CD4-positive, CD25-positive, alpha-beta regulatory T cell (primary cell): ENCODE results near the gene PDCD1. TPM values are rescaled to one million over a fixed set of nuclear protein-coding genes. Genes with fewer than 3 reads are reported as not detected.

Experiments
- ATAC-seq, 2 donors: fragments of 150-1000 bp; cut with Tn5 transposase; one replicate each; pipeline ENCODE4 v1.10.0; 2021; ENCODE audit warnings: low read depth in 2 of 2, moderate number of reproducible peaks in 2 of 2, moderate library complexity in 1 of 2
- DNase-seq, 3 donors: peaks; one replicate each; pipeline versions ENCODE4 v3.0.0 to v3.0.0-alpha.2; 2012 to 2022; ENCODE audit warnings: mixed read lengths in 1 of 3
- H3K27ac ChIP-seq: one replicate; pipeline ENCODE4 v1.7.0; 2013; ENCODE audit warnings: mild to moderate bottlenecking, low read length; ENCODE audit not compliant: insufficient read depth, poor library complexity, severe bottlenecking
- H3K27me3 ChIP-seq: one replicate; pipeline ENCODE4 v1.7.0; 2013; ENCODE audit warnings: low read length; ENCODE audit not compliant: control insufficient read depth, insufficient read depth
- H3K36me3 ChIP-seq: one replicate; pipeline ENCODE4 v1.7.0; 2013; ENCODE audit warnings: mild to moderate bottlenecking, low read length, moderate library complexity; ENCODE audit not compliant: control insufficient read depth, insufficient read depth
- H3K4me1 ChIP-seq: 2 replicates; pipeline ENCODE4 v1.7.0; 2013; ENCODE audit warnings: mild to moderate bottlenecking, low read length; ENCODE audit not compliant: insufficient read depth, control insufficient read depth, poor library complexity, severe bottlenecking
- H3K4me3 ChIP-seq: one replicate; pipeline ENCODE4 v1.7.0; 2013; ENCODE audit warnings: low read depth, mild to moderate bottlenecking, low read length, moderate library complexity
- H3K9me3 ChIP-seq, 2 experiments: 1 replicate in 1 of 2; 2 replicates in 1 of 2; pipeline ENCODE4 v1.7.0; 2013; ENCODE audit warnings: low read length in 2 of 2, mild to moderate bottlenecking in 1 of 2, moderate library complexity in 1 of 2; ENCODE audit not compliant: control insufficient read depth in 2 of 2
- H3K27ac Mint-ChIP-seq, 3 donors: one replicate each; pipeline ENCODE4 v1.8.0; 2020 to 2022; ENCODE audit warnings: mild to moderate bottlenecking in 3 of 3, mixed read lengths in 3 of 3, moderate library complexity in 2 of 3
- H3K27me3 Mint-ChIP-seq: one replicate; pipeline ENCODE4 v1.8.0; 2022; ENCODE audit warnings: mild to moderate bottlenecking, mixed read lengths
- H3K36me3 Mint-ChIP-seq: one replicate; pipeline ENCODE4 v1.8.0; 2020; ENCODE audit warnings: mixed read lengths
- H3K4me1 Mint-ChIP-seq, 4 donors: one replicate each; pipeline ENCODE4 v1.8.0; 2020 to 2022; ENCODE audit warnings: mixed read lengths in 4 of 4, mild to moderate bottlenecking in 1 of 4
- H3K4me3 Mint-ChIP-seq, 4 donors: one replicate each; pipeline ENCODE4 v1.8.0; 2020 to 2022; ENCODE audit warnings: mild to moderate bottlenecking in 4 of 4, mixed read lengths in 4 of 4, moderate library complexity in 3 of 4
- H3K9me3 Mint-ChIP-seq, 7 donors: one replicate each; pipeline ENCODE4 v1.8.0; 2020 to 2022; ENCODE audit warnings: mixed read lengths in 7 of 7, mild to moderate bottlenecking in 3 of 7, moderate library complexity in 2 of 7
- polyA plus RNA-seq, 4 donors: library from polyadenylated mRNA; unstranded; fragments of 300-500 nt; fragmentation: Illumina TruSeq; gene quantifications; one replicate each; pipeline ENCODE4 v1.2.3, GENCODE V29; 2021
- total RNA-seq: library from RNA; stranded (reverse); gene quantifications from one replicate; pipeline ENCODE4 v1.2.3, GENCODE V29; 2022

Gene PDCD1
- total and polyA plus RNA-seq, 5 donors from 2014 or later: 6.0 to 12.3 (median 7.2) TPM

DNA sequence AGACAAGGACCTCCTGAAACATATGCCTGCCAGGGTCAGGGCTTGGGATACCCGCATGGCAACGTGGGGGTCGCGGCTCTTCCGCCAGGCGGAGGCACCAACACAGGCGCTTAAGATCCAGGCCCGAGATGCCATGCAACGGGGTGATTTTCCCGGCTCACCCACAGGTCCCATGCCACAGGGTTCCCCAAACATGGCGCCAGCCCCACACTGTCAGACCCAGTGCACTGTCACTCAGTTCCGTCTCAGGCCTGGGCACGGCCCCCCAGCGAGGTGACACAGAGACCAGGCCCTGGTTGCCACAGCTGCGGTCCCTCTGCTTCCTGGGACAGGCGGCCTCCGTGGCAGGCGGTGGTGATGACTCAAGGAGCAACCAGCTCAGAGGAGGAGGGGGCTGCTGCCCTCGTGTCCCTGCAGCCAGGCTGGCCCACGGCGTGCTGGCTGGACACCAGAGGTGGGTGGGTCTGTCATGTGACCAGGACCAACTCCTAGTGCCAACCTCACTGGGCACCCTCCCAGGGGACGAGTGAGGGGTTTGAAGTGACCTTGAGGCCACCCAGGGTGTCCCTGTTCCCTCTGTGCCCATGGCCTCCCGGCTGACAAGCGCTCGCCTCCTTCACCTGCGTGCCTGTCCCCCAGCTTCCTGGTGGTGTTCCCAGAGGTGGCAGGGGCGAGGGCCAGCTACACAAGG lies 4.9 kb downstream of the PDCD1 start:
- H3K4me3 Mint-ChIP-seq: no peak overlapping the region
- no peaks in the 10 kb centered on the region for H3K27me3 ChIP-seq
- H3K36me3 Mint-ChIP-seq: no peaks in the 10 kb centered on the region
- DNase-seq (no peak), ATAC-seq (no peak)
- no peaks in the 10 kb centered on the region for H3K36me3 ChIP-seq
- H3K4me1 Mint-ChIP-seq: peaks cover 0 to 20% (median 9%) of the 10 kb centered on the region in 4 donors
- H3K4me3 ChIP-seq: no peak overlapping the region
- no peaks in the 10 kb centered on the region for H3K27me3 Mint-ChIP-seq
- no peaks in the 10 kb centered on the region for H3K9me3 ChIP-seq
- peaks cover 22% of the 10 kb centered on the region for H3K4me1 ChIP-seq
- no peaks in the 10 kb centered on the region for H3K9me3 Mint-ChIP-seq
- H3K27ac ChIP-seq: no peak overlapping the region
- H3K27ac Mint-ChIP-seq: no peak overlapping the region

DNA sequence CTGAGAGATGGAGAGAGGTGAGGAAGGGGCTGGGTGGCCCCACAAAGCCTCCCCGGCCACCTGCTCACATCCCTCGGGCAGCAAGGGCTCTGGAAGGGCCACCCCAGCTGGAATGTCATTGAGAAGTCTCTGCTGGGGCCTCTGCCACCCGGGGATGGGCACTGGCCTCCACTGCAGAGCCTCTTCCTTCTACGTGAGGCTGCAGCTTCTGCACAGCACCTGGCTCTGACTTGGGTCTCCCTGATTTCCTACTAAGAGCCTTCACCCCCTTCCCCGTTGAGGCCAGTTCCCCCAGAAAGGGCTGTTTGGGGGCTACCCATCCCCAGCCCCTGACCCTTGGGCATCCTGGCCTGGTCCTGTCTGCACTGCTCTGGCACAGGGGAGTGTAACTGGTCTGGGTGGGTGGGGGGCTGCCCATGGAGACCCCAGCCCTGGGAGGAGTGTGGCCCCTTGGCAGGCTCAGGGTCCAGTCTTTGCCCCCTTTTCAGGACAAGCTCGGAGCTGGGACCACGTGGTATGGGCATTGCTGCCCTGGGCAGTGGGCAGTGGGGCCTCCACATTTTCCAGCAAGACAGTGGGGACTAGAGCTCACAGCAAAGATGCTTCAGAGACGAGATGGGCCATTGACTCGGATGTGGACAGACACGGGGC lies 5.6 kb downstream of the PDCD1 start:
- H3K9me3 Mint-ChIP-seq: no peaks in the 10 kb centered on the region
- H3K27ac ChIP-seq: no peak overlapping the region
- ATAC-seq (no peak), DNase-seq (no peak)
- no peaks in the 10 kb centered on the region for H3K27me3 Mint-ChIP-seq
- H3K27ac Mint-ChIP-seq: peak overlapping the region in 1 of 3 donors; percentile 62
- no peaks in the 10 kb centered on the region for H3K9me3 ChIP-seq
- no peaks in the 10 kb centered on the region for H3K36me3 Mint-ChIP-seq
- peaks cover 0 to 16% (median 7%) of the 10 kb centered on the region in 4 donors for H3K4me1 Mint-ChIP-seq
- H3K27me3 ChIP-seq: no peaks in the 10 kb centered on the region
- H3K4me3 Mint-ChIP-seq: no peak overlapping the region
- no peak overlapping the region for H3K4me3 ChIP-seq
- H3K36me3 ChIP-seq: no peaks in the 10 kb centered on the region
- peaks cover 16% of the 10 kb centered on the region for H3K4me1 ChIP-seq

DNA sequence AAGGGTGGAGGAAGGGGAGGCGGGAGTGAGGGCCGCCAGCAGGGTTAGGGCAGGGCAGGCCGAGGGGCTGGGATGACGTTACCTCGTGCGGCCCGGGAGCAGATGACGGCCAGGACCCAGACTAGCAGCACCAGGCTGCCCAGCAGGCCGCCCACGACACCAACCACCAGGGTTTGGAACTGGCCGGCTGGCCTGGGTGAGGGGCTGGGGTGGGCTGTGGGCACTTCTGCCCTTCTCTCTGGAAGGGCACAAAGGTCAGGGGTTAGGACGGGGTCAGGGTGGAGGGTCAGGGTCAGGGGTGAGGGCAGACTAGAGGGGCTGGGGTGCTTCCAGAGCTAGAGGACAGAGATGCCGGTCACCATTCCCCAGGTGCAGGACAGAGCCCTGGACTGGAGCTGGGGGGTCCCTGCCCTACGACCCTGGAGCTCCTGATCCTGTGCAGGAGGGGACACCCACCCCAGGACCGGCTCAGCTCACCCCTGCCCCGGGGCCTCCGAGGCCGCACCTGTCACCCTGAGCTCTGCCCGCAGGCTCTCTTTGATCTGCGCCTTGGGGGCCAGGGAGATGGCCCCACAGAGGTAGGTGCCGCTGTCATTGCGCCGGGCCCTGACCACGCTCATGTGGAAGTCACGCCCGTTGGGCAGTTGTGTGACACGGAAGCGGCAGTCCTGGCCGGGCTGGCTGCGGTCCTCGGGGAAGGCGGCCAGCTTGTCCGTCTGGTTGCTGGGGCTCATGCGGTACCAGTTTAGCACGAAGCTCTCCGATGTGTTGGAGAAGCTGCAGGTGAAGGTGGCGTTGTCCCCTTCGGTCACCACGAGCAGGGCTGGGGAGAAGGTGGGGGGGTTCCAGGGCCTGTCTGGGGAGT lies 6.3 kb downstream of the PDCD1 start:
- Mint-ChIP-seq H3K27me3 (no peaks in the 10 kb centered on the region), H3K4me1 (peaks cover 0 to 12% (median 4%) of the 10 kb centered on the region in 4 donors), H3K9me3 (no peaks in the 10 kb centered on the region), H3K4me3 (no peak overlapping the region), H3K27ac (peak overlapping the region in 1 of 3 donors; percentile 62), H3K36me3 (no peaks in the 10 kb centered on the region)
- DNase-seq (no peak), ATAC-seq (no peak)
- Histone ChIP-seq H3K4me1 (peaks cover 9% of the 10 kb centered on the region), H3K27me3 (no peaks in the 10 kb centered on the region), H3K9me3 (no peaks in the 10 kb centered on the region), H3K27ac (no peak overlapping the region), H3K36me3 (no peaks in the 10 kb centered on the region), H3K4me3 (no peak overlapping the region)

DNA sequence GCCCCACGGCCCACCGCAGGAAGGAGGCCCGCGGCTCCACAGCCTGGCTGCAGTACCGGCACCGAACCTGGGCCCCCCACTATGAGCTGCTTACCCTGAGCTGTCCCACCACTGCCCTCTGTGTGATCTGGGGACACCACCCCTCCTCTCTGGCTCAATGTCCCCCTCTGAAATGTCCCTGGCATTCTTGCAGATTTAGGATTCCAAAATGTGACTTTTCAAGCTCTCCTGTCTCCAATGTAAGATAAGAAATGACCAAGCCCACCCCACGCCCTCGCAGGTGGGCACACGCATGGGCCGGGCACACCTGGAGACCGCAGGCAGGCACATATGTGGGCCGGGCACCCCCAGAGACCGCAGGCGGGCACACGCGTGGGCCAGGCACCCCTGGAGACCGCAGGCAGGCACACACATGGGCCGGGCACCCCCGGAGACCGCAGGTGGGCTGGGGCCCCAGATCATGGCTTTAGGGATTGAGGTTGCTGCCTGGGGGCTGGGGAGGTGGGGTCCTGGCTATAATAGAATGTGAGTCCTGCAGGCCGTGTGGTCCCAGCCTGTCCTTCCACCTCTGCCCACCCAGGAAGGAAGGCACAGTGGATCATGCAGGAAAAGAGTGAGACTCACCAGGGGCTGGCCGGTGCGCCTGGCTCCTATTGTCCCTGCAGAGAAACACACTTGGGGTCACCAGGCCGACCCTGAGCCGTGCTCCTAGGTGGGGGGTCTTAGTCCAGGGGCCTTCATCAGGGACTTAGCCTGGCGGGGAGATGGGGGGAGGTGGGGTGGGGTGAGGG lies 7.2 kb downstream of the PDCD1 start:
- Histone ChIP-seq H3K27ac (no peak overlapping the region), H3K27me3 (no peaks in the 10 kb centered on the region), H3K4me1 (peaks cover under 1% of the 10 kb centered on the region), H3K4me3 (no peak overlapping the region), H3K36me3 (no peaks in the 10 kb centered on the region), H3K9me3 (no peaks in the 10 kb centered on the region)
- Mint-ChIP-seq H3K4me1 (peaks cover 0 to 10% (median 2%) of the 10 kb centered on the region in 4 donors), H3K36me3 (no peaks in the 10 kb centered on the region), H3K9me3 (no peaks in the 10 kb centered on the region), H3K27me3 (no peaks in the 10 kb centered on the region), H3K4me3 (no peak overlapping the region), H3K27ac (no peak overlapping the region)
- DNase-seq (no peak), ATAC-seq (no peak)

DNA sequence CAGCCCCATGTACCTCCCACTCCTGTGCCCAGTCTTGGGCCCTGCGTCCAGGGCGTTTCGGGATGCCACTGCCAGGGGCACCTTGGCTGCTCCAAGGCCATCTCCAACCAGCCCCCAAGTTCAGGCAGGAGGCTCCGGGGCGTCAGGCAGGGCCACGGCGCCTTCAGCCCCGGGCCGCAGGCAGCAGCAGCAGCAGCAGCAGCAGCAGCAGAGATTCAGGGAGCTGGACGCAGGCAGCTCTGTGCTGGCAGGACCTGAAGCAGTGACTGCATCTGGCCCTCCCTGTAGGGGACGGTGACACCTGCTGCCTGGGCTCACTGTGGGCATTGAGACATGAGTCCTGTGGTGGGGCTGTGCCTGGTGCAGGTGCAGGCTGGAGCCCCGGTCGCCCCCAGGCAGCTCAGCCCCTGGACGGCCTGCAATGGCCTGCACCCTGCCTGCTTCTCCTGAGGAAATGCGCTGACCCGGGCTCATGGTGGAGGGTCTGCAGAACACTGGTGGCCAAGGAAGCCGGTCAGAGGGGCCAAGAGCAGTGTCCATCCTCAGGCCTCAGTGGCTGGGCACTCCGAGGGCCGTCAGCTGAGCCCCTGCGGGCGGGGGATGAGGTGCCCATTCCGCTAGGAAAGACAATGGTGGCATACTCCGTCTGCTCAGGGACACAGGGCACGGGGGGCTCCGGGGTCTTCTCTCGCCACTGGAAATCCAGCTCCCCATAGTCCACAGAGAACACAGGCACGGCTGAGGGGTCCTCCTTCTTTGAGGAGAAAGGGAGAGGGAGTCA lies 8.0 kb downstream of the PDCD1 start:
- Mint-ChIP-seq H3K4me3 (no peak overlapping the region), H3K27ac (no peak overlapping the region), H3K9me3 (no peaks in the 10 kb centered on the region), H3K36me3 (no peaks in the 10 kb centered on the region), H3K27me3 (no peaks in the 10 kb centered on the region), H3K4me1 (peaks cover 0 to 9% (median 5%) of the 10 kb centered on the region in 4 donors)
- Histone ChIP-seq H3K27me3 (no peaks in the 10 kb centered on the region), H3K36me3 (no peaks in the 10 kb centered on the region), H3K9me3 (no peaks in the 10 kb centered on the region), H3K4me3 (no peak overlapping the region), H3K27ac (no peak overlapping the region), H3K4me1 (no peaks in the 10 kb centered on the region)
- DNase-seq (no peak), ATAC-seq (no peak)

DNA sequence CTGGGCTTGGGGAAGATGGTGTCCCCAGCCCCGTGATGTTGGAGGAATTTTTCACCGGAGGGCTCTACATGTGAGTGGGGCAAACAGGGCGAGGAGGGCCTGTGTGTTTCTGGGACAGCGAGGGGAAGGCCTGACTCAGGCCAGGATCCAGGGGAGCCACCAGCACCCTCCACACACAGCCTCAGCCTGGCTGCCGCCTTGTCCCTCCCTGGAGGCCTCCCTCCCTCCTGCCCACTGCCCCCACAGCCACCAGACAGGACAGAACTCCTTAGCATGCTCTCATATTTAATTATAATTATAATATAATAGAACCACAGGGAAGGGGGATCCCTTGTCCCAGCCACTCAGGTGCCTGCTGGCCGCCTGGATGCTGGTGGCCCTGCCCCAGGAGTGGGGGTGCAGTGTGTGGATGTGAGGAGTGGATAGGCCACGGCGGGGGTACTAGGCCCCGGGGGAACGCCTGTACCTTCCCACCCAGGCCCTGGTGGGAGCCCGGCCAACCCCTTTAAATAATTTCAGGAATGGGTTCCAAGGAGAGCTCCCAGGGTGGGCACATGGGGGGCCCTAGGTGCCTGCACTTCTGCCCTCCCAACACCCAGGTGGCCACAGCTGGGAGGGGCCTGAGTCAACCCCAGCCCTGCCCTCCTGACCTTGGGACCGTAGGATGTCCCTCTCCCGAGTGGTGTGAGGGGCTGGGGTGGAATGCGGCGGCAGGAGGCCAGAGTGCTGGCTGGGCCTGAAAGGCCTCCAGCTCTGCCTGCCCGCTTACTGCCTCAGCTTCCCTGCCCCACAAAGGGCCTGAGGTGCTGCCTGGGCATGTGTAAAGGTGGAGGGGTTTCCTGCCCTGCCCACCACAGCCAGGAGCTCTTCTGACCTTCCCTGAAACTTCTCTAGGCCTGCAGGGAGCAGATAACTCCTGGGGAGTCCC lies 8.8 kb downstream of the PDCD1 start:
- Histone ChIP-seq H3K36me3 (no peaks in the 10 kb centered on the region), H3K27me3 (no peaks in the 10 kb centered on the region), H3K4me1 (peaks cover 6% of the 10 kb centered on the region), H3K27ac (no peak overlapping the region), H3K9me3 (no peaks in the 10 kb centered on the region), H3K4me3 (no peak overlapping the region)
- no peaks in the 10 kb centered on the region for H3K36me3 Mint-ChIP-seq
- H3K27me3 Mint-ChIP-seq: no peaks in the 10 kb centered on the region
- no peaks in the 10 kb centered on the region for H3K9me3 Mint-ChIP-seq
- H3K4me3 Mint-ChIP-seq: no peak overlapping the region
- H3K4me1 Mint-ChIP-seq: peaks cover 0 to 15% (median 9%) of the 10 kb centered on the region in 4 donors
- no peak overlapping the region for H3K27ac Mint-ChIP-seq
- no peak for DNase-seq
- no peak for ATAC-seq
